DOHH2 (cell line): ENCODE results near the gene TNPO3.

Experiments used
- CTCF ChIP-seq: fragments of 200-600 bp; sonication (generic); IDR thresholded peaks from one replicate; pipeline ENCODE4 v1.5.1; 2014; ENCODE audit warnings: antibody characterized with exemption, mild to moderate bottlenecking, low read depth, low read length; ENCODE audit not compliant: poor library complexity, severe bottlenecking
- EZH2phosphoT487 ChIP-seq: fragments of 200-600 bp; sonication (generic); IDR thresholded peaks from 2 replicates; pipeline ENCODE4 v1.6.1; 2017; ENCODE audit warnings: borderline replicate concordance, mild to moderate bottlenecking, antibody characterized with exemption, low read length, moderate library complexity, mixed read lengths

DNA sequence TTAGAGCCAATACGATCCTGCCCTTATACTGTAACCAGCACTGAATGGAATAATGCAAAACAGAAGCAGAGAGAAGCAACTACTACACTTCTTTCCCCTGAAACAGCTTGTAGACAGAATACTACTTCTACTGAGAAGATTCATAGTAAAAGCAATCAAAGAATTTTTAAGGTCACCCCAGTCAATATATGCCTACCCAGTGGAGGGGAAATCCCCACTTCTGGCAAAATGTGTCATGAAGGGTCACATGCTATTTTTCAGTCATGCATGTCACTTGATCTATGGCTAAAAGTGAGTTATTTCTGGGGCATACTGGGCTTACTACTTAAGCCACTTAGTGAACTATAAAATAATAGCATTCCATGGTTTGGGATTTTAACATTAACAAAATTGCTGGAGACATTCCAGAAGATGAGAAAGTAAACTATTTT lies 91.6 kb downstream of the TNPO3 start:
- no peak for TF ChIP-seq CTCF
- no peak for TF ChIP-seq EZH2phosphoT487
